GM20431 (cell line): ENCODE results near the gene SLC15A4.
"Not testable (repeated sequence)": the region's sequence is repeated elsewhere in the genome, so short reads cannot be mapped to it uniquely, and the experiment has no call there.

Source experiments
- in situ Hi-C: fragments of 300-500 bp; cut with MseI, MboI; formaldehyde crosslinking; loops from one replicate; pipeline ENCODE4 v1.15.0; 2020; ENCODE audit warnings: low sequenced_read_pairs; ENCODE audit not compliant: unreplicated experiment

SLC15A4 gene

GRCh38 chr12:128815779-128816642 is 7.7 kb downstream of the SLC15A4 start:
- in situ Hi-C loops, result no loop called here

DNA sequence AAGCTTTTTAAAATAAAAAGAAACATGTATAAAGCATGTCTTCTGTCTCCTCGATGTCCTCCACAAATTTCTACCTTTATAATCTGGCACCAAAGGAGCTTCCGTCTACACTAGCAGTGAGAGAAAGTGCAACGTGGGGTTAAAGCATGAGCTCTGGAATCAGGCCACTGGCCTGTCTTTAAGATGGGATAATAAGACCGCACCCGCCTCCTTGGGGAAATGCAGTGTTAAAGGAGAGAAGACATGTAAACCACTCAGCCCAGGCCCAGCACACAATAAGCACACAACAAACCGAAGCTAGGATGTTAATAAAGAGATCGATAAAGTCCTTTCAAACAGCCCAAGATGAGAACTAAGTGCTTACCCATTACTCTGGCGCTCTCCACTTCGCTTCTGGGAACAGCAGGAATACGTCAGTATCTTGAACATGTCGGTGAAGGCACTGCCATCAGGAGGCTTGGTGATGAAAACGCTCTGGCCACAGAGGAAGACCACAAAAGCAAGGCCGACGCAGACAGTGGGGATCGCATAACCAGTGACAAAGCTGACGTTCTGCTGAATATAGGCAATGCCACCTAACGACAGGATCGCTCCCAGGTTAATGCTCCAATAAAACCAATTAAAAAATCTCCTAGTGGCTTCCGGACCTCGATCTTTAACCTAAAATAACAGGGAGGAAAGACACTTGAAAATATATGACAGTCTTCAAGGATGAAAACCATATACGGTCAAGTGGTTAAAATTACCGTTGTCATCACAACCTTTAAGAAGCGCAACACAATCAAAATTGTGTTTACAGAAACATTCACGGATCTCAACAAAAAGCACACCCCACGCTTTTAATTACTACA is 9.1 kb downstream of the SLC15A4 start:
- in situ Hi-C loops, result no loop called here

GRCh38 chr12:128813883-128814282 is 9.9 kb downstream of the SLC15A4 start:
- in situ Hi-C loops, result no loop called here

- in situ Hi-C loops, result no loop called here
Observed at GRCh38 chr12:128813392-128813791, 10.4 kb downstream of the SLC15A4 start.

DNA sequence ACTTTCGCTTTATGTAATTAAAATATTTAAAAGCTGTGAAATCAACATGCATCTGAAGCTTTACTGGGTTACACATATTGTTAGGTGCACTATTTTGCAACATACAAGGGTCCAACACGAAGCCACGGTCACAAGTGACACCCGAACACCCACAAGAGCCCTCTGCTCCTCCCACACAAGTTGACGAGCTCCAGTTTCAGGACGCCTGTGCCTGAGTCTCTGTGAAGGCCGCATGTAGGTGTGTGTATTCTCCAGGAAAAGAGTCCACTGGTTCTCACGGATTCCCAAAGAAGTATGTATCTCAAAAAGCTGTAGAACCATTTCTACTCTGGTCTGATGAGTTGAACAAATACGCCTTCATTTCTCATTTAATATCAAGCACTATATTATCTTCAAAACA is 12.0 kb downstream of the SLC15A4 start:
- in situ Hi-C loops, result no loop called here

GRCh38 chr12:128810182-128811127 is 13.3 kb downstream of the SLC15A4 start:
- in situ Hi-C loops, result no loop called here

- in situ Hi-C loops, result no loop called here
Observed at GRCh38 chr12:128808651-128809050, 15.1 kb downstream of the SLC15A4 start.

- in situ Hi-C loops, result no loop called here
Observed at GRCh38 chr12:128807161-128807724, 16.5 kb downstream of the SLC15A4 start.

- in situ Hi-C loops, result no loop called here
Observed at GRCh38 chr12:128806573-128806972, 17.2 kb downstream of the SLC15A4 start.

DNA sequence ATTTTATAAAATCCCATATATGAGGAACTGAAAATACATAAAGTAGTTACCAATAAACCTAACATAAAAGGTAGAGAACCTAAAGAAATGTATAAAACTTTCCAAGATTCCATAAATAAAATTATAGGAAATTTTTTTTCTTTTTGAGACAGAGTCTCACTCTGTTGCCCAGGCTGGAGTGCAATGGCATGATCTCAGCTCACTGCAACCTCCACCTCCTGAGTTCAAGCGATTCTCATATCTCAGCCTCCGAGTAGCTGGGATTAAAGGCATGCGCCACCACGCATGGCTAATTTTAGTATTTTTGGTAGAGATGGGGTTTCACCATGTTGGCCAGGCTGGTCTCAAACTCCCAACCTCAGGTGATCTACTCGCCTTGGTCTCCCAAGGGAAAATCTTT is 18.4 kb downstream of the SLC15A4 start:
- in situ Hi-C loops, result not testable (repeated sequence)

GRCh38 chr12:128804762-128805161 is 19.0 kb downstream of the SLC15A4 start:
- in situ Hi-C loops, result no loop called here

- in situ Hi-C loops, result no loop called here
Observed at GRCh38 chr12:128803788-128804187, 20.0 kb downstream of the SLC15A4 start.

- in situ Hi-C loops, result no loop called here
Observed at GRCh38 chr12:128802756-128803155, 21.0 kb downstream of the SLC15A4 start.

DNA sequence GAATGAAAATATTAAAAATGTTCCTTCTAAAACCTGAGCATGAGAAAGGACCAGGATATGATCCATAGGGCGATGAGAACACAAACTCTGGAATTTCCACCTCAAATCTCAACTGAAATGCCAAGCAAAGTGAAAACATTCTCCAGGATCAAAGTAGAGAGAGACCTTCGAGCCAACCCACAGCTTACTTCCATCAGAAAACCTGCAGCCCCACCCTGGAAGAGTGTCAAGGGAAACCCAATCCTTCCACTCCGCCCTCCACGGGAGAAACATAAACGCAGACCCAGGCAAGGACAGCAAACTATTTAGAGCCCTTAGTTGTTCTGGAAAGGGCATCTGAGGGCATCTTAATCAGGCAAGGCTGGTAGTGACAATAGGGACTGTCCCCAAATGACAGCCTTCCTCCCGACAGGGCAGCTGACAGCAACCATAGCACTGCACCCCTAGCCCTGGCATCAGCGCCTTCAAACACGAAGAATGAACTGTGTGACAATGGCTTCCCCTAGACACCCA is 21.8 kb downstream of the SLC15A4 start:
- in situ Hi-C loops, result no loop called here

GRCh38 chr12:128800606-128801005 is 23.2 kb downstream of the SLC15A4 start:
- in situ Hi-C loops, result no loop called here

- in situ Hi-C loops, result no loop called here
Observed at GRCh38 chr12:128798571-128799341, 25.0 kb downstream of the SLC15A4 start.

- in situ Hi-C loops, result no loop called here
Observed at GRCh38 chr12:128797119-128798118, 26.3 kb downstream of the SLC15A4 start.
